HG02610 (cell line): ENCODE results near the gene EBLN1.

Source experiments
- ATAC-seq: cut with Tn5 transposase; IDR thresholded peaks from one replicate; pipeline ENCODE4 v1.9.1; 2021; ENCODE audit warnings: mild to moderate bottlenecking, moderate library complexity; ENCODE audit not compliant: unreplicated experiment

The EBLN1 gene

GRCh38 chr10:22217842-22218241, at the start of gene EBLN1:
TSS of gene EBLN1 (minus strand) at chr10:22218015. CDS start at chr10:22209983, 8,032 bp downstream.
- no peak for ATAC-seq

- no peak for ATAC-seq
Measured at GRCh38 chr10:22265839-22266537, 48.2 kb upstream of the EBLN1 start.

GRCh38 chr10:22263106-22263505, 45.3 kb upstream of the EBLN1 start:
- ATAC-seq: no peak

GRCh38 chr10:22259280-22259679, 41.5 kb upstream of the EBLN1 start:
- ATAC-seq: no peak

GRCh38 chr10:22258471-22258870, 40.7 kb upstream of the EBLN1 start:
- no peak for ATAC-seq

- no peak for ATAC-seq
Measured at GRCh38 chr10:22253580-22253882, 35.7 kb upstream of the EBLN1 start.

GRCh38 chr10:22252801-22253579, 35.2 kb upstream of the EBLN1 start:
- ATAC-seq: peak; percentile 33

GRCh38 chr10:22252224-22252800, 34.5 kb upstream of the EBLN1 start:
- peak; percentile 56 for ATAC-seq

- peak; percentile 56 for ATAC-seq
Measured at GRCh38 chr10:22251751-22252223, 34.0 kb upstream of the EBLN1 start.

GRCh38 chr10:22250897-22251660, 33.3 kb upstream of the EBLN1 start:
- ATAC-seq: no peak

- ATAC-seq: no peak
Measured at GRCh38 chr10:22247636-22248035, 29.8 kb upstream of the EBLN1 start.

GRCh38 chr10:22246680-22247391, 29.0 kb upstream of the EBLN1 start:
- no peak for ATAC-seq

GRCh38 chr10:22245567-22245966, 27.8 kb upstream of the EBLN1 start:
- ATAC-seq: no peak

- no peak for ATAC-seq
Measured at GRCh38 chr10:22244855-22245254, 27.0 kb upstream of the EBLN1 start.

- no peak for ATAC-seq
Measured at GRCh38 chr10:22244001-22244400, 26.2 kb upstream of the EBLN1 start.

- no peak for ATAC-seq
Measured at GRCh38 chr10:22243321-22243720, 25.5 kb upstream of the EBLN1 start.

- ATAC-seq: no peak
Measured at GRCh38 chr10:22231260-22231659, 13.4 kb upstream of the EBLN1 start.

- no peak for ATAC-seq
Measured at GRCh38 chr10:22230158-22230833, 12.5 kb upstream of the EBLN1 start.

GRCh38 chr10:22229802-22230157, 12.0 kb upstream of the EBLN1 start:
- ATAC-seq: no peak
